AG09309 (cell line): ENCODE data around the gene PPARA.

Experiments used
- DNase-seq: peaks from one replicate; pipeline ENCODE4 v3.0.0-alpha.2; 2010; ENCODE audit warnings: low read depth
- H3K4me3 ChIP-seq: 2 replicates; pipeline ENCODE4 v1.5.1; 2011; ENCODE audit warnings: mild to moderate bottlenecking, low read depth, low read length, moderate library complexity; ENCODE audit not compliant: control insufficient read depth
- TF ChIP-seq, protein P1 (sequence below): IDR thresholded peaks from 2 replicates; pipeline ENCODE4 v1.5.1; 2011; ENCODE audit warnings: mild to moderate bottlenecking, low read depth, low read length, inconsistent platforms; ENCODE audit not compliant: insufficient read depth, control insufficient read depth; ENCODE audit errors: missing control alignments

Gene PPARA

DNA sequence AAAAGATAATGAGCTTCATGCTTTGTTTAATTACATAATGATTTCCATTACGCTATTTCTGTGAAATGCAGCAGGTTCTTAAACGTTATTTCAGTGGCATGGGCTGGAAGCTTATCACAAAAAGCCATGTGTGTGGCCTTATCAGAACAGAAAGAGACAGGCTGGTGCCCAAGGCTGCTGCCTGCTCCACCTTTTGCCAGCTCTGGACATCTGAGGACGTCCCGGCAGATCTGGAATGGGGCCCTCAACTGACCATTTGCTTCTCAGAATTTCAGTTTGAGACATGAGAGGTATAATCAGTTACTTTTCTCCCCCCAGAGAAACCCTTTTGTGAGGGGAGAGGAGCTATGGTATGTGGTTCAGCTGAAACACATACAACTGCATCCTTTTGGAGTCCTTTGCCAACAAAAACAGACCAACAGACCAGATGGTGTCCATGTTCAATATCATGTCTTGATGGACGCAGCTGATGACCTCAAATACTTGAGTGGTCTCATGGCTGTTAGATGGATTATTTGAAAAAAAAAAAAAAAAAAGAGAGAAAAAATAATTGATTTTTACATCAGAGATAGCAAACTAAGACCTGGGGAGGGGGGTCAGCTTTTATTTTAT lies 91.2 kb downstream of the PPARA start:
- DNase-seq: no peak
- TF ChIP-seq, protein P1, sequence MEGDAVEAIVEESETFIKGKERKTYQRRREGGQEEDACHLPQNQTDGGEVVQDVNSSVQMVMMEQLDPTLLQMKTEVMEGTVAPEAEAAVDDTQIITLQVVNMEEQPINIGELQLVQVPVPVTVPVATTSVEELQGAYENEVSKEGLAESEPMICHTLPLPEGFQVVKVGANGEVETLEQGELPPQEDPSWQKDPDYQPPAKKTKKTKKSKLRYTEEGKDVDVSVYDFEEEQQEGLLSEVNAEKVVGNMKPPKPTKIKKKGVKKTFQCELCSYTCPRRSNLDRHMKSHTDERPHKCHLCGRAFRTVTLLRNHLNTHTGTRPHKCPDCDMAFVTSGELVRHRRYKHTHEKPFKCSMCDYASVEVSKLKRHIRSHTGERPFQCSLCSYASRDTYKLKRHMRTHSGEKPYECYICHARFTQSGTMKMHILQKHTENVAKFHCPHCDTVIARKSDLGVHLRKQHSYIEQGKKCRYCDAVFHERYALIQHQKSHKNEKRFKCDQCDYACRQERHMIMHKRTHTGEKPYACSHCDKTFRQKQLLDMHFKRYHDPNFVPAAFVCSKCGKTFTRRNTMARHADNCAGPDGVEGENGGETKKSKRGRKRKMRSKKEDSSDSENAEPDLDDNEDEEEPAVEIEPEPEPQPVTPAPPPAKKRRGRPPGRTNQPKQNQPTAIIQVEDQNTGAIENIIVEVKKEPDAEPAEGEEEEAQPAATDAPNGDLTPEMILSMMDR: no peak
- H3K4me3 ChIP-seq: no peak overlapping the region

DNA sequence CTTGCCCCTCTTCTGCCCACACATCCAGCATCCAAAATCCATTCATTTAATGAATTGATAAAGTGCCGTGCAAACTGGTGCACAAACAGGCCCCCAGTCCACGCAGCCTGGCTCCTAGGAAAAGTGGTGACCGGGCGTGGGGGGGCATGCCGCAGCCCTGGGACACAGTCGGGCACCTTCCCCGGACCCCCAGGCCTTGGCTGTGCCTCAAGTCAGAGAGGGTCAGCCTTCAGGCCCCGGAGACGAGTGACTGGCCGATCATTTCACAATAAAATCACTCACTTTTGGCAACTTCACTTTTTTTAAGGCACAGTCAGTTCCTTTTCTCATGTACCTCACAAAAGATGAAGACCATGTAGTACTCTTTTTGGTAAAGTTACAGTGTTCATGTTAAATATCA lies 91.8 kb downstream of the PPARA start:
- TF ChIP-seq, protein P1: no peak
- DNase-seq: no peak

DNA sequence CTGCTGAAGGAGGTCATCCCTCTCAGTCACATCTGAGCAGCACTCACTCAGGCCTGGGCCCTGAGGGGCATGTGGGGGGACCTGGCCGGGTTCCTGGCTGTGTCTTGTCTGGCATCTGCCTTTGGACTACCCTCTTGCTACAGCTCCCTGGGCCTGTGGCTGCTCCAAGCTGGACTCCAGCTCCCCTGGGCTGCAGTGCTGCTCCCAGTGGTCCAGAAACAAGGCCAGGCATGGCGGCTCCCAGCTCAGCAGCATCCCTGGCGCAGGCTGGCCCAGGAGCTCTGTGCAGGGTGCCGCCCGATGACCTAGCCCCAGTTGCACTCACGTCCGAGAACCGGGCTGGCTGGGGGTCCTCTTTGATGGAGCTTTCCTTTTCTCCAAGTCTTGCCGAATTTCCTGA lies 94.4 kb downstream of the PPARA start:
- no peak overlapping the region for H3K4me3 ChIP-seq
- TF ChIP-seq, protein P1: no peak

More for the DNA sequence above, 91.8 kb downstream of the PPARA start:
- no peak overlapping the region for H3K4me3 ChIP-seq

DNA sequence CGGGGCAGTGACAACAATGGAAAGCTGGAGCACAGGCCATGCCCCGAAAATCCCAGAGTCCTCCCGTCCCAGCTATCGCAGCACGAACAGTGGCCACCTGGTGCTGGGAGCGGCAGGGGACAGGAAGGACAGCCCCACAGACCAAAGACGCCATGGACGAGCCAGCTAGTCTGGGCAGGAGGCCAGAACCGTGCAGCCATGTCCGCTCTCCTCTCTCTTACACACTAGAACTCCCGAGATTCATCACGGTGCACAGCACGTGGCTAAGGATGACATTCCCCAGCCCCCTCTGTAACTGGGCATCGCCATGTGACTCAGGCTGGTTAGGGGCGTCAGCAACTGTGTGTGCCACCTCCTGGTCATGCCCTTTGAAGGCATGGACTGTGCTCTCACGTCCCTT lies 95.2 kb downstream of the PPARA start:
- TF ChIP-seq, protein P1: no peak
- H3K4me3 ChIP-seq: no peak overlapping the region
- no peak for DNase-seq

More for the DNA sequence above, 94.4 kb downstream of the PPARA start:
- DNase-seq: no peak

DNA sequence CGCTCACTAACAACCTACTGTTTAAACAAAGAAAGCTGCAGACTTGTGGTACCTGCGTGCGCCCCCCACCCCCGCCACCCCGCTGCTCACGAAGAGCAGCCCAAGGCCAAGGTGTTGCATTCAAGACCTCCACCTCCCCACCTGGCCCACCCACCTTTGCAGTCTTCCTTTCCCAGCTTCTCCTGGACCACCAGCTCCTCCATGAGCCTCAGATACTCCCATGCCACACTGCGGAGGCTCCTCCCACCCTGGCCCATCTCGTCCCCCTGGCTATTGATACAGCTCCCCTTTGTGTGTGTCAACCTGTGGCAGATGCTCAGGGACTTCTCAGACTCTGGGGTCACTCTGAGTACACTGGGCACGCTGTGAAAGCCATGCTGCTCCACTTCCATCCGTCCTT lies 95.9 kb downstream of the PPARA start:
- H3K4me3 ChIP-seq: no peak overlapping the region
- no peak for DNase-seq
- TF ChIP-seq, protein P1: no peak

DNA sequence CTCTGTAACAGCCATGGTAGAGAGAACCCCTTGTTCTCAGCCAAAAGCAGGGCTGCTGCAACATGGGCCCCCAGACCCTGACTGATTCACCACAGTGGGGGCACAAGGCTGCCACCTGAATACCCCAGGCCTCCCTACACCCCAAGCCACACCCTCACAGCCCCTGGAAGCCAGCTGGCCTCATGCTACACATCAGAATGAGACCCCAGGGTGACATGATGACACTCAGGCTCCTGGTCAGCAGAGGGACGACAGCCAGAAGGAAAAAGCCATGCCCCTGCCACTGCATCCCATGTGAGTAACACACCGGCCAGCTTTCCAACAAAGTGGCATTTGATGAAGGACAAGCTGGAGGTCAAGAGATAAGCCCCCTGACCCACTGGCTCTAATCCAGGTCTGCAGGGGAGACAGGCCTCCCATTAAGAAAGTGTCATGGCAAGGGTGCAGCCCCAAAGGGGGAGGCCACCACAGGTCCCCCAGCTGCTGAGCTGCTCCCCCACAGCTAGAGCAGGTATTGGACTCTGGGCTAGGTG lies 97.2 kb downstream of the PPARA start:
- H3K4me3 ChIP-seq: no peak overlapping the region
- TF ChIP-seq, protein P1: no peak
- DNase-seq: no peak
